ENCODE data around the gene MYOCD. TPM values are rescaled to one million over a fixed set of nuclear protein-coding genes. Genes with fewer than 3 reads are reported as not detected.

MYOCD gene
- total and polyA plus RNA-seq, 2 experiments from 2014 or later = under 0.01 to 0.09 TPM

DNA sequence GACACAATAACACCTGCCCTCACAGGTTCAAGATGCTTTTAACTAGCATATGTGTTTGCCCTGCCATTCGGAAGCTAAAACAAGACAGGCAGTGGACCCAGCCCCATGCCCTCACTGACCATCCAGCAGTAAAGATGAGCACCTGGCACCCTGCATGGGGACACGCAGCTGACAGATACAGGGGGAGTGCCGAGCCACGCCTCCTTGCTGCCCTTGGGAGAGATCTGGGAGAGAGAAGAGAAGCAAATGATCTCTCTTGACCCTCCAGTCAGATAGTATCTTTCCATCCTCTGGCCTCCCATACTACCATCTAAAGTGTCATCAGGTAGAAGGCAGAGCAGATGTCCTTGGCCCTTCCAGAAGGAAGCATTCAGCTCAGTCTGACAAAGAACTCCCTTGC is 40.6 kb upstream of the MYOCD start:
- no peaks in the 10 kb centered on the region for H3K4me1 ChIP-seq (ENCODE audit: insufficient read depth)
- DNase-seq = no peak
- no peak overlapping the region for H3K4me2 ChIP-seq (ENCODE audit: unreplicated experiment)
- no peaks in the 10 kb centered on the region for H3K9me2 ChIP-seq (ENCODE audit: insufficient read depth)
- H3K79me2 ChIP-seq (ENCODE audit: insufficient read depth) = no peaks in the 10 kb centered on the region
- H3F3A ChIP-seq (ENCODE audit: insufficient read depth) = no peaks in the 10 kb centered on the region
- H3K9ac ChIP-seq = no peak overlapping the region
- TF ChIP-seq EZH2 (IDR thresholded peaks at IDR 0.05; ENCODE audit: insufficient read depth, poor library complexity, severe bottlenecking) (no peak), EZH2phosphoT487 (IDR thresholded peaks at IDR 0.05; ENCODE audit: insufficient read depth, low read depth) (no peak)
- no peaks in the 10 kb centered on the region for H3K27me3 ChIP-seq (replicated peaks; ENCODE audit: insufficient read depth)
- in situ Hi-C loops (cut with MboI) = no loop called here
- H2AFZ ChIP-seq = no peak overlapping the region
- H4K20me1 ChIP-seq (ENCODE audit: insufficient read depth) = no peaks in the 10 kb centered on the region
- no peak overlapping the region for H3K27ac ChIP-seq
- WGBS, 2 experiments (ENCODE audit: low coverage in 1 of 2, low lambda C conversion rate in 2 of 2, missing lambda C conversion rate in 2 of 2) = 46 to 51% methylated on average over 4 of the region's 4 CpGs
- H3K4me3 ChIP-seq = no peak overlapping the region
- H3K9me3 ChIP-seq (ENCODE audit: low read depth) = no peaks in the 10 kb centered on the region
- no peaks in the 10 kb centered on the region for H3K36me3 ChIP-seq (ENCODE audit: low read depth)

DNA sequence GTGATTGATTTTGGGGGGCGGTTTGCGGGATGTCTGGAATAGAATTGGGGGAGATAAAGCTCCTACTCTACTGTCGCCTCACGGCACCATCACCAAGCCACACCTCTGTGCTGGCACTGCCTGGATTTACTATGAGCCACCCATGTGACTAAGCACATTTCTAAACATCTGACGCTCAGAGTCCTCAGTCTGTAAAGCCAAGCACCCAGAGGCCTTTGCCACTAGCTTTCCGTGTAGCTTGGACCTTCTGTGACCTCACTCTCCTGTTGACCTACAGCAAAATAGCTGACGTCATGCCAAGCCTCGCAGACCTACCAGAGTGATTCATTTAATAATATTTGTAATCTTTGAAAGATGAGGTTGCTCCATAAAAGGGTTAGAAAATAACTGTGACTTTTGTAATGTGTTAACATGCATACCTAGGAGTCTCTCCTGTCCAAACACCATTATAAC is 38.5 kb upstream of the MYOCD start:
- no peaks in the 10 kb centered on the region for H3F3A ChIP-seq (ENCODE audit: insufficient read depth)
- no peak overlapping the region for H3K27ac ChIP-seq
- H3K4me2 ChIP-seq (ENCODE audit: unreplicated experiment) = no peak overlapping the region
- H3K4me3 ChIP-seq = no peak overlapping the region
- H3K27me3 ChIP-seq (replicated peaks; ENCODE audit: insufficient read depth) = no peaks in the 10 kb centered on the region
- no peak overlapping the region for H3K9ac ChIP-seq
- TF ChIP-seq EZH2phosphoT487 (IDR thresholded peaks at IDR 0.05; ENCODE audit: insufficient read depth, low read depth) = no peak
- no peak for TF ChIP-seq EZH2 (IDR thresholded peaks at IDR 0.05; ENCODE audit: insufficient read depth, poor library complexity, severe bottlenecking)
- H3K9me2 ChIP-seq (ENCODE audit: insufficient read depth) = no peaks in the 10 kb centered on the region
- H3K4me1 ChIP-seq (ENCODE audit: insufficient read depth) = no peaks in the 10 kb centered on the region
- WGBS, 2 experiments (ENCODE audit: low coverage in 1 of 2, low lambda C conversion rate in 2 of 2, missing lambda C conversion rate in 2 of 2) = 49 to 52% methylated on average over 8 of the region's 8 CpGs
- in situ Hi-C loops (cut with MboI) = no loop called here
- H3K9me3 ChIP-seq (ENCODE audit: low read depth) = no peaks in the 10 kb centered on the region
- peak; percentile 77 for DNase-seq
- H2AFZ ChIP-seq = no peak overlapping the region
- H3K79me2 ChIP-seq (ENCODE audit: insufficient read depth) = no peaks in the 10 kb centered on the region
- H4K20me1 ChIP-seq (ENCODE audit: insufficient read depth) = no peaks in the 10 kb centered on the region
- no peaks in the 10 kb centered on the region for H3K36me3 ChIP-seq (ENCODE audit: low read depth)

- H3K9ac ChIP-seq = no peak overlapping the region
- H3K4me1 ChIP-seq (ENCODE audit: insufficient read depth) = no peaks in the 10 kb centered on the region
- H3K4me3 ChIP-seq = no peak overlapping the region
- WGBS, 2 experiments (ENCODE audit: low coverage in 1 of 2, low lambda C conversion rate in 2 of 2, missing lambda C conversion rate in 2 of 2) = 50 to 52% methylated on average over 5 of the region's 5 CpGs
- H3F3A ChIP-seq (ENCODE audit: insufficient read depth) = no peaks in the 10 kb centered on the region
- in situ Hi-C loops (cut with MboI) = no loop called here
- H3K27ac ChIP-seq = no peak overlapping the region
- no peaks in the 10 kb centered on the region for H3K9me3 ChIP-seq (ENCODE audit: low read depth)
- no peak overlapping the region for H3K4me2 ChIP-seq (ENCODE audit: unreplicated experiment)
- no peak overlapping the region for H2AFZ ChIP-seq
- H4K20me1 ChIP-seq (ENCODE audit: insufficient read depth) = no peaks in the 10 kb centered on the region
- TF ChIP-seq EZH2phosphoT487 (IDR thresholded peaks at IDR 0.05; ENCODE audit: insufficient read depth, low read depth) (no peak), EZH2 (IDR thresholded peaks at IDR 0.05; ENCODE audit: insufficient read depth, poor library complexity, severe bottlenecking) (no peak)
- no peaks in the 10 kb centered on the region for H3K27me3 ChIP-seq (replicated peaks; ENCODE audit: insufficient read depth)
- no peaks in the 10 kb centered on the region for H3K9me2 ChIP-seq (ENCODE audit: insufficient read depth)
- no peaks in the 10 kb centered on the region for H3K36me3 ChIP-seq (ENCODE audit: low read depth)
- no peak for DNase-seq
- no peaks in the 10 kb centered on the region for H3K79me2 ChIP-seq (ENCODE audit: insufficient read depth)
These were observed 37.8 kb upstream of the MYOCD start for GRCh38 chr17:12627781-12628451.

DNA sequence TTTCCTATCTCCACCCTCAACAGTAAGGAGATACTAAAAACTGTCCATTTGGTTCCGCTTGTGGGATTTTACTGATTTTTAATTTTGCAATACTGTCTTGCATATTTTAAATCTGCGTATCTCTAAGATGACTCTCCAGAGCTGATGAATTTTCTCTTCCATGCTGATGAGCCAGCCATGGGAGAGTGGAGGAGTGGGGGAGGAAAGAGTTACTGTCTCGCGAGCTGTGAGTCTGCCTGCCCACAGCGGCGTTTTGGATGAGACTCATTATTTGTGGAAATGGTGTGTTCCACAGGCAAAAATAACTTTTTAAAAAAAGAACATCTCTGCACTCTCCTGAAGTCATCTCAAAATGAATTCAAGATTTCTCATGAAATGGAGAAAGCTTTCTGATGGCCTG is 34.6 kb upstream of the MYOCD start:
- Histone ChIP-seq H3K4me3 (no peak overlapping the region), H3K9ac (no peak overlapping the region), H2AFZ (no peak overlapping the region), H3K9me3 (ENCODE audit: low read depth) (no peaks in the 10 kb centered on the region), H4K20me1 (ENCODE audit: insufficient read depth) (no peaks in the 10 kb centered on the region), H3K27me3 (replicated peaks; ENCODE audit: insufficient read depth) (no peaks in the 10 kb centered on the region), H3K9me2 (ENCODE audit: insufficient read depth) (no peaks in the 10 kb centered on the region), H3K36me3 (ENCODE audit: low read depth) (no peaks in the 10 kb centered on the region), H3K4me1 (ENCODE audit: insufficient read depth) (no peaks in the 10 kb centered on the region), H3K4me2 (ENCODE audit: unreplicated experiment) (no peak overlapping the region), H3F3A (ENCODE audit: insufficient read depth) (no peaks in the 10 kb centered on the region), H3K79me2 (ENCODE audit: insufficient read depth) (no peaks in the 10 kb centered on the region), H3K27ac (no peak overlapping the region)
- in situ Hi-C loops (cut with MboI) = no loop called here
- 53 to 61% methylated on average over 6 of the region's 6 CpGs for WGBS, 2 experiments (ENCODE audit: low coverage in 1 of 2, low lambda C conversion rate in 2 of 2, missing lambda C conversion rate in 2 of 2)
- DNase-seq = peak; percentile 12
- TF ChIP-seq EZH2 (IDR thresholded peaks at IDR 0.05; ENCODE audit: insufficient read depth, poor library complexity, severe bottlenecking) (no peak), EZH2phosphoT487 (IDR thresholded peaks at IDR 0.05; ENCODE audit: insufficient read depth, low read depth) (no peak)
